ENCODE data around the gene SEZ6L.

Gene SEZ6L

DNA sequence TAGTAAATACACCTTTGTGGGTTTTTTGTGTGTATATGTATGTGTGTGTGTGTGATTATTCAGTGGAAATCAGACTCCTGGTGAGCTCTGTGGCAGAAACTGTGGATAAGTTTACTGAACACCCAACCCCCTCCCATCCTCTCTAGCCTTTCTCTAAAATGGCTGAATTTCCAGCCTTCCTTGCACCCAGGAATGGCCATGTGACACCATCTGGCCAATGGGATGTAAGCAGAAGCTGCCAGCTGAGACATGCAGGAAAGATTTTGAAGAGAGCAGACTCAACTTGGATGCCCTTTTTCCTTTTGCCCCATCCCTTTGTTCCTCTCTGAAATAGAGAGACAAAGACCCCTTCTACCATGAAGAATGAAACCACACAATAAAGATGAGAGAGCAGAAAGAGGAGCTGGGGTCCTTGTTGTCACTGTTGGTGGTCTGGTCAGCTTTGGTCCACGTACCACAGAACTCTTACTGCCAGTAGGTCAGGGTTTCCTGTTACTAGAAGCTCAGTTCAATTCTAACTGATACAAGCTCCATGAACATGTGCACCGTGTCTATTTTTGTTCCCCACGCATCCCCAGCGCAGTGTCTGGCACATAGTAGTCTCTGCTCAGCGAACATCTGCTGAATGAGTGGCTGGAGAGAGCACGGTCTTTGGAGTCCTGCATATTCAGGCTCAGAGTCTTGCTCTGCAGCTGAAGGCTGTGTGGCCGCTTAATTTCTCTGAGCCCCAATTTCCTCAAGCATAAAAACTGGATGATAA is 57.5 kb downstream of the SEZ6L start:
- TF ChIP-seq, protein P1, sequence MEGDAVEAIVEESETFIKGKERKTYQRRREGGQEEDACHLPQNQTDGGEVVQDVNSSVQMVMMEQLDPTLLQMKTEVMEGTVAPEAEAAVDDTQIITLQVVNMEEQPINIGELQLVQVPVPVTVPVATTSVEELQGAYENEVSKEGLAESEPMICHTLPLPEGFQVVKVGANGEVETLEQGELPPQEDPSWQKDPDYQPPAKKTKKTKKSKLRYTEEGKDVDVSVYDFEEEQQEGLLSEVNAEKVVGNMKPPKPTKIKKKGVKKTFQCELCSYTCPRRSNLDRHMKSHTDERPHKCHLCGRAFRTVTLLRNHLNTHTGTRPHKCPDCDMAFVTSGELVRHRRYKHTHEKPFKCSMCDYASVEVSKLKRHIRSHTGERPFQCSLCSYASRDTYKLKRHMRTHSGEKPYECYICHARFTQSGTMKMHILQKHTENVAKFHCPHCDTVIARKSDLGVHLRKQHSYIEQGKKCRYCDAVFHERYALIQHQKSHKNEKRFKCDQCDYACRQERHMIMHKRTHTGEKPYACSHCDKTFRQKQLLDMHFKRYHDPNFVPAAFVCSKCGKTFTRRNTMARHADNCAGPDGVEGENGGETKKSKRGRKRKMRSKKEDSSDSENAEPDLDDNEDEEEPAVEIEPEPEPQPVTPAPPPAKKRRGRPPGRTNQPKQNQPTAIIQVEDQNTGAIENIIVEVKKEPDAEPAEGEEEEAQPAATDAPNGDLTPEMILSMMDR (IDR thresholded peaks at IDR 0.05; ENCODE audit: borderline replicate concordance, control extremely low read depth, extremely low read depth, insufficient read depth, missing control alignments), result no peak
- no peak for DNase-seq (ENCODE audit: low spot score)
- in situ Hi-C loops (cut with MboI; ENCODE audit: low sequenced_read_pairs, unreplicated experiment), result no loop called here

DNA sequence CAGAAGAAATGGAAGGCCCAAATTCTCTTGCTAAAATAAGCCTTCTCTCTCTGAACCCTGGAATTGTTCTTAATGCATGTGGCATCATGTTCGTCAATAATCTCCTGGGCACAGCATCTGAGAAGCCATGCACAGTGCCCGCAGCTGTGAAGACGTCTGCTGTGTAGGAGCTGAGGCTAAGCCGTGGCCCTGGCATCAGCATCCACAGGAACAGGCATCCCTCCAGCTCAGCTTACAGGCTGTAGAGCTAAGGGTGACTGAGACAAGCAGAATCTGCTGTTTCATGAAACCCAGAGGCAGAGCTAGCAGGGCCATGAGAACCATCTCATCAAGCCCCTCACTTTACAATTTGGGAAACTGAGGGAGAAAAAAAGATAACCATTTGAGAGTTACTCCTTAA is 60.6 kb downstream of the SEZ6L start:
- in situ Hi-C loops (cut with MboI; ENCODE audit: low sequenced_read_pairs, unreplicated experiment), result no loop called here
- TF ChIP-seq, protein P1 (IDR thresholded peaks at IDR 0.05; ENCODE audit: borderline replicate concordance, control extremely low read depth, extremely low read depth, insufficient read depth, missing control alignments), result no peak
- DNase-seq (ENCODE audit: low spot score), result no peak

DNA sequence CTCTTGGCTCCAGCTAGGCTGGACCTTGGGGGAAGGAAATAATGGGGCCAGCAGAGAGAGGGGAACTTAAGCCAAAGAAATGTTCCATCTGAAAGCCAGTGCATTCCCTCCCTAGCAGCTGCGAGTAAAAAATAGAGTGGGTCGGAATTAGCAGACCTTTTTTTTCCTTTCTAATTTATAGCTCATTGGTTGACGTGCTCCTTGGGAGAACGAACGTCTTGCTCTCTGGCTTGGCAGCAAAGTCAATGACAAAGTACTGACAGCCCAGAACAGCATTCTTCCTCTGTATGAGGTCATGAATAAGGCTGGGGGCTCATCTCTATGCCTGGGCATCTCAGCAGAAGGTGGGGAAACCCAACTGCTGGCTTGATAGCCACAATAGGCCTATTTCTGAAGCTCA is 65.0 kb downstream of the SEZ6L start:
- TF ChIP-seq, protein P1 (IDR thresholded peaks at IDR 0.05; ENCODE audit: borderline replicate concordance, control extremely low read depth, extremely low read depth, insufficient read depth, missing control alignments), result no peak
- in situ Hi-C loops (cut with MboI; ENCODE audit: low sequenced_read_pairs, unreplicated experiment), result no loop called here
- no peak for DNase-seq (ENCODE audit: low spot score)

DNA sequence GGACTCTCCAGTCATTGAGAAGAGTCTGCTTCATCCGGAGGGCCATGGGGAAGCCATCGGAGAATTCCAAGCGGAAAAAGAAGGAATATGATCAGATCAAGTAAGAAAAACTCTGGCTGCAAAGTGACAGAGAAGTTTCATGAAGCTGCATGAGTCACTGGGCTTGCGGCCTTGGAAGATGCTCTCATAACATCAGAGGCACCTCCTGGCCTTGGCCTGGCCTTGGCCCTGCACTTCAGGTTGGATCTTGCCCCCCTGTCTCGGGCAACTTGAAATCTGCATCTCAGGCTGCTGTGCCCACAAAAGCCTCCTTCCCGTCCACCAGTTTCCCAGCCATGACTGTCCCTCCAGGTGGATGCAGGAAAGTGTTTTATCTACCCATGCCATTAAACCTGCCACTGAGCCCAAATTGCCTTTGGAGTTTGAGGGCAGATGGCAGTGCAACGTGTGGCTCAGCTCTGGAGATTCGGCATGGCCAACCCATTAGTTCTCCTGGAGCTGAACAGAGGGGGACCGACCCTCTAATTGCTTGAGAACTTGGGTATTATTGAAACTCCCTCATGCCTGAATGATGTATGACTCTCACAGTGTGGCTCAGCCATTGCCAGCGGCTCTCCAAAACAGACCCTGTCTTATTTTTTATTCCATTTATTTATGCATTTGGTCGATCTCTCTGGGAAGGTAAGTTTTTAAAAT is 66.7 kb downstream of the SEZ6L start:
- DNase-seq (ENCODE audit: low spot score), result no peak
- TF ChIP-seq, protein P1 (IDR thresholded peaks at IDR 0.05; ENCODE audit: borderline replicate concordance, control extremely low read depth, extremely low read depth, insufficient read depth, missing control alignments), result no peak
- in situ Hi-C loops (cut with MboI; ENCODE audit: low sequenced_read_pairs, unreplicated experiment), result no loop called here

DNA sequence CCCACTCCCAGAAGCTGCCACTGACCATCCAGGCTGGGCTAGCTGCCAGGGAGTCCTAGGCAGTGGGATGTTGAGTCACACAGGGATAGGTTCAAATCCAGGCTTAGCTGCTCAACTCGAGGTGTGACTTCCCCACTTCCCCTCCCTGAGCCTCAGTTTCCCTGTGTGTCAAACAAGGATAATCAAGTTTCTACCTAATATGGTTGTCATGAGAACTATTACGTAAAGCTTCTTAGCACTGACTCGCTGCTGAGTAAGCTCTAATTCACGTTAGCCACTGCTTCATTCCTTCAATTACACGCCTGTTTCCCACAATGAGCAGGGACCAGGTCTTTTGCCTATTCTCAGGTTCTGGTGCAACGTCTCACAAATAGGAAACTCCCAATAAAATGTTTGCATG is 67.7 kb downstream of the SEZ6L start:
- in situ Hi-C loops (cut with MboI; ENCODE audit: low sequenced_read_pairs, unreplicated experiment), result no loop called here
- DNase-seq (ENCODE audit: low spot score), result no peak
- TF ChIP-seq, protein P1 (IDR thresholded peaks at IDR 0.05; ENCODE audit: borderline replicate concordance, control extremely low read depth, extremely low read depth, insufficient read depth, missing control alignments), result no peak

DNA sequence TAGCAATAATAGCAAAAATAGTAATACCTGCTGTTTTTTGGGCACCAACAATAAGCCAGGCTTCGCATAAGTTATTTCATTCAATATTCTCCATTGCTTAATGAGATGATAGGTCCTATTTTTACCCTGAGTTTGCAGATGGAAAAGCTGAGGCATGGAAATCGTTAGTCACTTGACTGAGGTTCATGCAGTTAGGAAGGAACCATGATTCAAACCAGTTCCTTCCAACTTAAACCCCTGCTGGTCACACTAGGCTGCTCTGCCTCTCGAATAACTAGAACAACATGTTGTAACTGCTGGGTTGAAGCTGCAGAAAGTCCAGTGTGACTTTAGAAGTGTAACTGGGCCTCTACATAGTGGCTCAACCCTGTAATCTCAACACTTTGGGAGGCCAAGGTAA is 69.3 kb downstream of the SEZ6L start:
- TF ChIP-seq, protein P1 (IDR thresholded peaks at IDR 0.05; ENCODE audit: borderline replicate concordance, control extremely low read depth, extremely low read depth, insufficient read depth, missing control alignments), result no peak
- no peak for DNase-seq (ENCODE audit: low spot score)
- in situ Hi-C loops (cut with MboI; ENCODE audit: low sequenced_read_pairs, unreplicated experiment), result no loop called here

Measured in GM13976 (cell line).